Uterus (tissue), 2 donors: ENCODE measurements around the gene SETBP1.

Experiments
- CTCF ChIP-seq, 4 experiments: fragments of 200-600 bp in 2 of 4; fragments of 450-650 bp in 2 of 4; sonication (generic) in 2 of 4; IDR thresholded peaks; one replicate each; pipeline ENCODE4 v1.5.1; 2016 to 2019; ENCODE audit warnings: antibody characterized with exemption in 4 of 4, mild to moderate bottlenecking in 2 of 4, moderate library complexity in 1 of 4
- POLR2A ChIP-seq, 2 donors: fragments of 450-650 bp; IDR thresholded peaks; one replicate each; pipeline ENCODE4 v1.6.1; 2016; ENCODE audit warnings: antibody characterized with exemption in 2 of 2, mild to moderate bottlenecking in 1 of 2, moderate library complexity in 1 of 2

GRCh38 chr18:45112682-45113081 lies 432.0 kb downstream of the SETBP1 start:
- TF ChIP-seq CTCF (IDR thresholded peaks at IDR 0.05) (no peak), POLR2A (IDR thresholded peaks at IDR 0.05) (no peak)
